GM19372 (cell line): ENCODE data around the gene POU4F3.
"Not testable (repeated sequence)": the region's sequence is repeated elsewhere in the genome, so short reads cannot be mapped to it uniquely, and the experiment has no call there.

Experiments
- ATAC-seq: cut with Tn5 transposase; IDR thresholded peaks from one replicate; pipeline ENCODE4 v1.9.1; 2021; ENCODE audit warnings: mild to moderate bottlenecking, low read depth, moderate library complexity; ENCODE audit not compliant: unreplicated experiment

POU4F3 gene

GRCh38 chr5:146338774-146339714, at the start of gene POU4F3:
Gene POU4F3, plus strand, starts transcription at chr5:146338839. Its CDS starts 274 bp downstream, at chr5:146339113.
- ATAC-seq: no peak

- no peak for ATAC-seq
These were observed 48.3 kb upstream of the POU4F3 start for GRCh38 chr5:146290318-146290717.

- ATAC-seq: peak; percentile 81
These were observed 47.1 kb upstream of the POU4F3 start for GRCh38 chr5:146291421-146292074.

DNA sequence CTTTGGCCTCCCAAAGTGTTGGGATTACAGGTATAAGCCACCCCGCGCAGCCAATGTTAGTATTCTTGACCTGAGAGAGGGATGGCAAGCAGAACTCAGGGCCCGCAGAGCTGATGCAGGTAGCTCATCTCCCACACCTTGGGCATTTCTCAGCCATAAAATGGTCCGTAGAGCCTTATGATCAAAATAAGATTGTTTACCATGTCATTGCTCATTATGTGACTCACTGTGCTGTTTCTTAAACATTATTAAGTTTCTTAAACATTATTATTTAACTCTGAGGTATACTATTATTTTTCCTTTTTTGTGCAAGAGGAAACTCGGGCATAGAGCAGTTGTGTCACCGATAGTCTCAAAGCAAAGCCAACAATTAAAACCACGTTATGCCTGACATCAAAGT, 42.4 kb upstream of the POU4F3 start:
- no peak for ATAC-seq

GRCh38 chr5:146298920-146299319, 39.7 kb upstream of the POU4F3 start:
- ATAC-seq: not testable (repeated sequence)

DNA sequence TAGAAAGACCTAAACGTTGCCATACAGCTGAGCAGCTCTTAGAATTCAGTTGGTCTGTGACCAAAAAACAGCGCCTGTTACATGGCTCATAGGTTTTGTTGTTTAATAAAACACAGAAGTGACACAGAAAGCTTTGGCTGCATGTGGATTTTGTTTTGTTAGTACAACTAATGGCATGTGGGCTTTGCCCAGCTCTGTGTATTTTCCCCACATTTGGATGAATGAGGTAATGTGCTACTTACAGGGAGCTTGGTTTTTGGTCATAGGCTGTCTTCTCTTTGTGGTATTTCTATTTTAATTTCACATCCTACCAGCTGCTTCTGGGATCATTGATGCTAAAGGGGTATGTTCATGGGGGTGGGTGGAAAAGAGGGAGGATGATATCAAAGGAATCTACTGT, 37.0 kb upstream of the POU4F3 start:
- no peak for ATAC-seq

GRCh38 chr5:146302406-146302805, 36.2 kb upstream of the POU4F3 start:
- no peak for ATAC-seq

- no peak for ATAC-seq
These were observed 31.8 kb upstream of the POU4F3 start for GRCh38 chr5:146306838-146307237.

- no peak for ATAC-seq
These were observed 30.8 kb upstream of the POU4F3 start for GRCh38 chr5:146307796-146308195.

DNA sequence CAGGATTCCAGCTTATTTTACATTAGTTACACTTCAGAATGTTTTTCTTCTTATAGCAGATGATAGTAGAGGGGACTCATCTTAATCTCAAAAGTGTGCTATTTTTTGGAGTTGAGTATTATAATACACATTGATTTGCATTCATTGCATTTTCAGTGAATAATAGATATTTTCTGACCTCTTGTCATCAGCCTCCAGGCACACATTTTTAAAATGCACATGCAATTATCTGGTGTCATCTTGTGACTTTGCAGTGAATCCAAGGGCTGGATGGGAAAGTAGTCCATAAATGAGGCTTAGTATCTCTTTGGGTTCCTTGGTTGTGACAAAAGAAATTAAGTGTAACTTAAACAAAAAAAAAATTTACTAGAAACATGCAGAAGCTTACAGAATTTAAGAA, 28.1 kb upstream of the POU4F3 start:
- no peak for ATAC-seq

DNA sequence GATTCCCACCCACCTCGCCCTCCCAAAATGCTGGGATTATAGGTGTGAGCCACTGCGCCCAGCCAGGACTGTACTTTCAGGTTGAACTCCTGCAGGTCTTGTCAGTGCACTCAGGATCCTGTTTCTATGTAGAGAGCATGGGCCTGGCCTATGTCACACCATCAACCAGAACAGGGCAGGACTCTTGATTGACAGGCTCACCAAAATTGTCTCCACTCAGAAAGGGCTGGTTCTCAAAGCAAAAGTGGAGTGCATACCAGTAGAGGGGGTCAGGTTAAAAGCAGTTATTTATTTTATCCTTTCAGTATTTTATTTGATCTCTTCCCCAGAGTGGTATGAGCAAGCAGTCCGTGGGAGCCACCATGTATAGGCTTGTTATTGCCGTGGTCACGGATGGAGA, 27.4 kb upstream of the POU4F3 start:
- ATAC-seq: no peak

DNA sequence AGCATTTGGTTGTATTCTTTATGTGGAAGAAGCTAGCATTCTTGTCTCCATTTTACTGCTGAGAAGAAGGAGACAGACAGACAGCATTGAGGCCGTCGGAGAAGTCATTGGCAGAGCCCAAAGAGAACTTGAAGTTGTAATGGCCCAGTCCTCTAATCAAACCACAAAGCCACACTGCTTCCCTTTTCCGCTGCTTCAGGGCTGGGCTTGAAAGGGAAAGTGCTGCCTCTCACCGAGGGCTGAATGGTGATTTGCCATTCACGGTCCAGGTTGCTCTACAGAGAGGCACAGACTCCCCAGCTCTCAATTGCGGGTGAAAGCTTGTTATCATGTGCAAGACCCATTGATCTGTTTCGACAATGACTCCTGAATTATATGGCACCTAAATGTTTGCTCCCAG, 25.6 kb upstream of the POU4F3 start:
- ATAC-seq: no peak

DNA sequence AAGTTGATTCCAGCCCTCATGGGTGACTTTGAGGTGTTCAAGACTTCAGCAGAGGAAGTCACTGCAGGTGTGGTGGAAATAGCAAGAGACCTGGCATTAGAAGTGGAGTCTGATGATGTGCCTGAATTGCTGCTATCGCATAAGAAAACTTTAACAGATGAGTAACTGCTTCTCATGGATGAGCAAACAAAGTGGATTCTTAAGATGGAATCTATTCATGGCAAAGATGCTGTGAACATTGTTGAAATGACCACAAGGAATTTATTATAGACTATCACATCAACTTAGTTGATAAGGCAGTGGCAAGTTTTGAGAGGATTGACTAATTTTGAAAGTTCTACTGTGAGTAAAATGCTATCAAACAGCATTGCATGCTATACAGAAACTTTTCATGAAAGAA, 17.1 kb upstream of the POU4F3 start:
- ATAC-seq: no peak

DNA sequence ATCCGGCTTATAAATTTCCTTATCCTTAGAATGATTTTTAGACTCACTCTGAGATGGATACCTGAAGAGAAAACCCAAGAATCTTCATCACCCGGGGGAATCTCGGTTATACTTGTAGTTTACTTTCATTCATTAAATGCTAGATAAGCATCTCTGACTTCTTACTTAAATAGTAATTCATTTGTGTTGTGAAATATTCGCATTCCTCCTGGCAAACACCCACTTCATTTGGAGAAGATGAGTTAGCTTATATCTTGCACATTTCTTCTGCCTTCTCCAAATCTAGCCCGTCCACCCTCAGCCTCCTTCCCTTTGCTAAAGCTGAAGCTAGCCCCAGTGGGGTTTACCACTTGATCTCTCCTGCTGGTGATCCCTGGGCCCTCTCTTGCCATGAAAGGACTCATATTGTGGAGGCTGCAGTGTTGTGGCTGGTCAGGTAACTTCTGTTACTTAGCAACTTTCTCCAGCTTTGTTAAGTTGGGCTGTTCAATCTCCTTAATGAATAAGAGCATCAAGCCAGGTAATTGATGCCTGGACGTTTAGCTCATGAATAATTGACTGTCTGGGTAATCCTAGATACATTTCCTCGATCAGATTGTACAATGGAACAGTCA, 11.3 kb upstream of the POU4F3 start:
- ATAC-seq: no peak

DNA sequence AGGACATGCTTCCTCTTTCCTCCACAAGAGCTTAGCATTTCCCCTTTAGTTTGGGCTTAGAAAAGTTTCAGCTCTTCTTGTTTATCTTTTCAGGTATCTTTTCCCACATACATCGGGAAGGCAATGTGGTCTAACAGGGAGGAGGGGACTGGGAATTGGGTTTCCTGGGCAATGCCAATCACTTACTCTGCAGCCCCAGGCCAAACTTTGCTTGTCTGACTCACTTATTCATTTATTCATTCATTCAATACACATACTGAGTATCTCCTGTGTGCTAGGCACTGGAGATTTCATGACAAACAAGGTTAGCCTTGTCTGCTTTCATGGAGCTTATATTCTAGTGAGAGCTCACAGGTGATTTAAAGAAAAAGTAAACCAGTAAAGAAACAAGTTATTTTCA, 10.7 kb upstream of the POU4F3 start:
- ATAC-seq: no peak

GRCh38 chr5:146329697-146330096, 8.9 kb upstream of the POU4F3 start:
- no peak for ATAC-seq

- ATAC-seq: no peak
These were observed 7.2 kb upstream of the POU4F3 start for GRCh38 chr5:146331423-146331822.

GRCh38 chr5:146334074-146334533, 4.5 kb upstream of the POU4F3 start:
- ATAC-seq: no peak

- no peak for ATAC-seq
These were observed 2.4 kb upstream of the POU4F3 start for GRCh38 chr5:146336197-146336596.

GRCh38 chr5:146337264-146337904, 1.3 kb upstream of the POU4F3 start:
- ATAC-seq: no peak

DNA sequence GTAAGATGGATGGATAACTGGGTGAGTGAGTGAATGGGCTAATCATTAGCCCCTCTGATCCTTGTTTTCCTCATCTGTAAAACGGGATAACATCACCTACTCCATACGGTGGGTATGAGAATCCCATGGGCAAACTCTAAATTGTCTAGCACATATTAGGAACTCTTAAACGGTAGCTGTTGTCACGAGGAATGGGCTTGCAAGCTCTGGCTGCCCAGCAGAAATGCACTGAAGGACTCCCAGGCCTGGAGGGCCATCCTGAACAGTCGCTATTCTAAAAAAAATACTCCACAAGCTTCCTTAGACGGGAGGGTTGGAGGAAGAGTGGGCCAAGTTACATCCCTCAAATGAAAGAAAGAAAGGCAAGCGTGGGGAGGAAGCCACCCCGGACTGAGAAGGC, 711 bp upstream of the POU4F3 start:
- no peak for ATAC-seq
